ENCODE measurements around the gene FAM184A.
A peak's percentile ranks its signal among the peaks of the same experiment; 100 is the strongest.
"Not testable (repeated sequence)": the region's sequence is repeated elsewhere in the genome, so short reads cannot be mapped to it uniquely, and the experiment has no call there.

The FAM184A gene

DNA sequence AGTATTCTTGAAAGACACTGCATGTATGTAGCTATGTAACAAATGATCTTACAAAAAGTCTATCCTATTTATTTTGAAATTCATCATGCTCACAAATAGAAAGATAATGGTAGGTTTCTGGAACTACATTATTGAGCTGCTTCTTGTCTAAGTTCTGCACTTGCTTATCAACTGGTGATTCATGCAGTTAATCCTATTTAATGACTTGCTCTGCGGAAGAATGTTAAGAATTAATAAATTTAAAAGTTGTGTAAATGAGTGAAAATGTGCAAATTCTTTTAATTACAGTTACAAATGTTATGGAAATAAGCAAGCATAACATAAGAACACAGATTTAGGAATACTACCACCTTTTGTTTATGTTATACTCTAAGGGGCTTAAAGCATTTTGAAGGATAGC is 76.4 kb downstream of the FAM184A start:
- no peaks in the 10 kb centered on the region for H3K27me3 ChIP-seq (ENCODE audit: low read depth)
- no peaks in the 10 kb centered on the region for H3K9me3 ChIP-seq
- in situ Hi-C loops (cut with MboI; ENCODE audit: low sequenced_read_pairs) = no loop called here
- DNase-seq (ENCODE audit: low spot score in 2 of 2) = peak in 1 of 2 experiments; percentile 86
- H3K4me3 ChIP-seq = no peak overlapping the region
- no peaks in the 10 kb centered on the region for H3K36me3 ChIP-seq (replicated peaks)
- H3K4me1 ChIP-seq = peaks cover 17% of the 10 kb centered on the region

DNA sequence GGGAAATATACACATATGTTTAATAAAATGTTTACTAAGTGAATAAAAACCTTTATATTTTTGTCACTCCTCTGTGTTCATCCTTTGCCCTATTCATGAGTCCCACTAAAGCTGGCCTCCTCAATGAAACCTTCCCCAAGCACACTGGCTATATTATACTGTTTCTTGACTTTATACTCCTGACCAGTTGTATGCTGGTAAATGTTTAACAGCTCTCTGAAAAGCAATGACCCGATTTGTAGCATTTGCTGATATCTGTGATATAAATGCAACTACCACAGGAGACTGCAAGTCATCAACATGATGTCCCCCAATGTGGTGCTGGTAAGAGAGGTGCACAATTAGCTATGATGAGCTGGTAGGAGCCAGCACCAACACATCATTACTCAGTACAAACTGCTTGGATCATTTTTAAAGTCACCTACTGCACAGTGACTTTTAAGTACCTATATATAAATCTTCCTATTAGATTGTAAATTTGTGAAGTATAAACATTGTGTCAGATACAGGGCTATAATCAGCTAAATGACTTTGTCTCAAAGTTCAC is 78.9 kb downstream of the FAM184A start:
- Histone ChIP-seq H3K4me3 (no peak overlapping the region), H3K36me3 (replicated peaks) (no peaks in the 10 kb centered on the region), H3K4me1 (peaks cover 17% of the 10 kb centered on the region), H3K27me3 (ENCODE audit: low read depth) (no peaks in the 10 kb centered on the region), H3K9me3 (no peaks in the 10 kb centered on the region)
- no peak for DNase-seq (ENCODE audit: low spot score in 2 of 2)
- in situ Hi-C loops (cut with MboI; ENCODE audit: low sequenced_read_pairs) = no loop called here

DNA sequence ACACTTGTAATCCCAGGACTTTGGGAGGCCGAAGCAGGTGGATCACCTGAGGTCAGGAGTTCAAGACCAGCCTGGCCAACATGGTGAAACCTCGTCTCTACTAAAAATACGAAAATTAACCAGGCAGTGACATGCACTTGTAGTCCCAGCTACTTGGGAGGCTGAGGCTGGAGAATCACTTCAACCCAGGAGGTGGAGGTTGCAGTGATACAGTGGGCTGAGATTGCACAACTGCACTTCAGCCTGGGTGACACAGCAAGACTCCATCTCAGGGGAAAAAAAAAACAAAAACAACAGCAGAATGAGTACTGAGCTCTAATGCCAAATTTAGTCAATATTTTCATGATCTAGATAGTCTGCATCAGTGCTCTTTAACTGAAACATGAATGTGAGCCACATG is 81.0 kb downstream of the FAM184A start:
- H3K27me3 ChIP-seq (ENCODE audit: low read depth); in situ Hi-C loops (cut with MboI; ENCODE audit: low sequenced_read_pairs); H3K4me1 ChIP-seq; H3K4me3 ChIP-seq; DNase-seq (ENCODE audit: low spot score in 2 of 2); H3K9me3 ChIP-seq; H3K36me3 ChIP-seq (replicated peaks): not testable (repeated sequence)

DNA sequence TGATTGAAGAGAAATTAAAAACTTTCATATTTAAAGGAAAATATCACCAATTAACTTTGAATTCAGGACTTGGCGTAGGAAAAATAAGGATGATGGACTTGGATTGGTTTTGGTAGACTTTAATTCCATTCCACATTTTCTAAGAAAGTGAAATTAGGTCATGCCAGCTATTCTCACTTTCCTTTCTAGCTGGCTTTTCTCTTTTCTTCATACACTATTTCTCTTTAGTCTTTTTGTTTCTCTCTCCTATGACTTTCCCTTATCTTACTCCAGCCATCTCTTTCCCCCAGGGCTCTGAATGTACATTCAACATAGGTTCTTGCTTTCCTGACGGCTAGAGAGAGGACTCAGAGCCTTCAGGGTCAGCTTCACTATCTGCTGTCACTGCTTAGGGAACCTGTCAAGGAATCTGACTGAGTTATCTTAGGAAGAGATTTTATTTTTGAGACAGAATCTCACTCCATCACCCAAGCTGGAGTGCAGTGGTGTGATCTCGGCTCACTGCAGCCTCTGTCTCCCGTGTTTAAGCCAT is 82.1 kb downstream of the FAM184A start:
- in situ Hi-C loops (cut with MboI; ENCODE audit: low sequenced_read_pairs) = no loop called here
- no peak overlapping the region for H3K4me3 ChIP-seq
- H3K36me3 ChIP-seq (replicated peaks) = no peaks in the 10 kb centered on the region
- no peaks in the 10 kb centered on the region; the same call in 1 of the 2 replicates for H3K4me1 ChIP-seq
- no peak for DNase-seq (ENCODE audit: low spot score in 2 of 2)
- no peaks in the 10 kb centered on the region for H3K27me3 ChIP-seq (ENCODE audit: low read depth)
- H3K9me3 ChIP-seq = no peaks in the 10 kb centered on the region

DNA sequence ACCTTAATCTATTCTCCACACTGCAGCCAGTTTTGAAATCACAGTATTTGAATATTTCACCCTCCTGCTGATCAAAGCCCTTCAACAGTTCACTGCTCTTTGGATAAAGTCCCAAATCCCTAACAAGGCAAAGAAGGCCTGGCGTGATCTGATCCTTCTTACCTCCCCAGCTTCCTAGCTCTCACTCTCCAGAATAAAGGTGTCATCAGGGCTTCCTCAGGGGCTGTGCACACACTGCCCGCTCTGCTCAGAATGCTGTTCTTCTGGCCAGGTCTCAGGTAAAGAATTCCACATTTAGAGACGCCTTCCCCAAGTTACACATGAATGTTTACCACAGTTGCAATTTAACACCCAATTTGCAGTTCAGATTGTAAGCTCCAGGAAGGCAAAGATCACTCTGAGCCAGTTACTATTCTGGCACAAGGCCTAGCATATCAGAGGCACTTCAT is 84.6 kb downstream of the FAM184A start:
- Histone ChIP-seq H3K4me1 (no peaks in the 10 kb centered on the region), H3K9me3 (no peaks in the 10 kb centered on the region), H3K4me3 (no peak overlapping the region), H3K27me3 (ENCODE audit: low read depth) (no peaks in the 10 kb centered on the region), H3K36me3 (replicated peaks) (no peaks in the 10 kb centered on the region)
- in situ Hi-C loops (cut with MboI; ENCODE audit: low sequenced_read_pairs) = no loop called here
- DNase-seq (ENCODE audit: low spot score in 2 of 2) = no peak

DNA sequence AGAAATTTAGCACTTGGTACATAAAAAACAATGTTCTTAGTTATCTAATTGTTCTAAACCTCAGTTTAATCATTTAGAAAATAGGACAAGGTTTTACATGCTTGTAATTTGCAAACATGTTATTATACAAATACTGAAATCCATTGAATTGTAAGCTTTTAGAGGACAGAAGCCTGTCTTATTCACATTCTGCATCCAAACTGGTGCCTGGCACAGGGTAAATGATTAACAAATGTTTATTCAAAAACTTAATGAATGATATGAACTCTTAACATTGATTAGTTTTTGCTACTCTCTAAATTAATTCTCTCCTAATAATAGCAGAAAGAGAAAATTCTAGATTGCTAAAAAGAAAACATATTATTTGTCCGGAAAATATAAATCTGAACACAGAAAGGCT is 85.1 kb downstream of the FAM184A start:
- DNase-seq (ENCODE audit: low spot score in 2 of 2) = no peak
- in situ Hi-C loops (cut with MboI; ENCODE audit: low sequenced_read_pairs) = no loop called here
- Histone ChIP-seq H3K27me3 (ENCODE audit: low read depth) (no peaks in the 10 kb centered on the region), H3K36me3 (replicated peaks) (no peaks in the 10 kb centered on the region), H3K9me3 (no peaks in the 10 kb centered on the region), H3K4me1 (no peaks in the 10 kb centered on the region), H3K4me3 (no peak overlapping the region)

DNA sequence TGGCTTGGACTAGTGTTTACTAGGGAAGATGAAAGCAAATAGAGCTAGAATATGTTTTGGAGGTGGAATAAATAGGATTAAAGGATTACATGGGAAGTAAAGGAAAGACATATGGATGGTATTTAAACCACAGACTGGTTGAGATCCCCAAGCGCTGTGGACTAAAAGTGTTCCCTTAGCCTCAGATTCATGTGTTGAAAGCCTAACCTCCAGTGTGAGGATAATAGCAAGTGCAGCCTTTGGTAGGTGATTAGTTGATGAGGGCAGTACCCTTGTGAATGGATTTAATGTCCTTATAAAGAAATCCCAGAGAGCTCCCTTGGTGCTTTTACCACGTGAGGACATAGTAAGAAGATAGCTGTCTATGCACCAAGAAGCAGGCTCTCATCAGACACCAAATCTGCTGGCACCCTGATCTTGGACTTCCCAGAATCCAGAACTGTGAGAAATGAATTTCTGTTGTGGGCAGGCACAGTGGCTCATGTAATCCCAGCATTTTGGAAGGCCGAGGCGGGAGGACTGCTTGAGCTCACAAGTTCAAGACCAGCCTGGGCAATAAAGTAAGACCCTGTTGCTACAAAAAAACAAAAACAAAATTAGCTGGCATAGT is 86.2 kb downstream of the FAM184A start:
- H3K4me1 ChIP-seq = no peaks in the 10 kb centered on the region
- no peak overlapping the region for H3K4me3 ChIP-seq
- H3K9me3 ChIP-seq = no peaks in the 10 kb centered on the region
- H3K36me3 ChIP-seq (replicated peaks) = no peaks in the 10 kb centered on the region
- in situ Hi-C loops (cut with MboI; ENCODE audit: low sequenced_read_pairs) = no loop called here
- no peak for DNase-seq (ENCODE audit: low spot score in 2 of 2)
- no peaks in the 10 kb centered on the region for H3K27me3 ChIP-seq (ENCODE audit: low read depth)

DNA sequence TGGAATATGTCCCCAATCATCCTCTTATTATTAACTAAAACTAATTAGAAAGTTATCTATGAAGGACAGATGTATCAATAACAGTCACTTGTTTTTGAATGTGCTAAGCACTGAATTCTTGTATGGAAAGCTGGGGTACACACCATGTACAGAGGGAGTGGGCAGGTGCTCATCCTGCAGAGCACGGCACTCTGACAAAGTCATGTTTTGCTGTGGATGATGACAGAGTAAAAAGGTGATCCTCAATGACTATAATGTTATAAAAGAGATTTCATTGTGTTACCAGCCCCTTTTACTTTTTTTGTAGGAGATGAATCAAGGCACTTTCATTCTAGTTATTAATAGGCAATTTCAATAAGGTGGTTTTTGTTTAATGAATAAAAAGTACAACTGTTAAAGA is 92.2 kb downstream of the FAM184A start:
- Histone ChIP-seq H3K9me3 (no peaks in the 10 kb centered on the region), H3K4me1 (peaks cover 10% of the 10 kb centered on the region), H3K36me3 (replicated peaks) (no peaks in the 10 kb centered on the region), H3K4me3 (no peak overlapping the region), H3K27me3 (ENCODE audit: low read depth) (no peaks in the 10 kb centered on the region)
- in situ Hi-C loops (cut with MboI; ENCODE audit: low sequenced_read_pairs) = no loop called here
- no peak for DNase-seq (ENCODE audit: low spot score in 2 of 2)

DNA sequence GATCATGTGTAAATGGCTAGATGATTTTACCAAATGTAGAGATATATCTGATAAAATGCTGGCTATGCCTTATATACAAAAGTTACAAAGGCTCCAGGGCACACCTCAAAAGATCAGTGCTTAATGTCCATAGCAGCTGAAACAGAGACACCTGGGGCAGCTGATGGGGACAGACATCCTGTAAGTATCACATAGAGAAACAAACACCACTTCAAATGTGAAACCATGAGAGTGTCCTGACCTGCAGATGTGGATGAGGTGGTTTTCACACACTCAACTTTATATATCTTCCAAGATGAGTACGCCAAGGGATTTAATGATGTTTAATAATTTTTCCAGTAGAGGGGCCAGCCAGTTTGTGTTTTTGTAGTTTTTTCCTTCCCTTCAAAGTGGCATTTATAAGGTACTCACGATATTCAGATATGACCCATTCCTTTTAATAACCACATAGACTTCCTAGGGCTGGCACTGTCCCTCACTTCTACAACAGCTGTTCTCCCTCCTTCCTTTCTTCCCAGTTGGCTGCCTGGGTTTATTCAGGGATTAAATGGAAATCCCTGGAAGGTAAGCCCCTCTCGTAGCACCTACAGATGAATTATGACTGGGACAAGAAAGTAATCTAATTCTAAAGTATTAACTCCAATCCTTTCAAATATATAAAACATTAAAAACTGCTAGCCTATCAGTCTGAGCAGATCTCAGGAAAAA is 93.2 kb downstream of the FAM184A start:
- no peak for DNase-seq (ENCODE audit: low spot score in 2 of 2)
- Histone ChIP-seq H3K36me3 (replicated peaks) (no peaks in the 10 kb centered on the region), H3K27me3 (ENCODE audit: low read depth) (no peaks in the 10 kb centered on the region), H3K4me3 (no peak overlapping the region), H3K4me1 (peaks cover 10% of the 10 kb centered on the region), H3K9me3 (no peaks in the 10 kb centered on the region)
- in situ Hi-C loops (cut with MboI; ENCODE audit: low sequenced_read_pairs) = no loop called here

DNA sequence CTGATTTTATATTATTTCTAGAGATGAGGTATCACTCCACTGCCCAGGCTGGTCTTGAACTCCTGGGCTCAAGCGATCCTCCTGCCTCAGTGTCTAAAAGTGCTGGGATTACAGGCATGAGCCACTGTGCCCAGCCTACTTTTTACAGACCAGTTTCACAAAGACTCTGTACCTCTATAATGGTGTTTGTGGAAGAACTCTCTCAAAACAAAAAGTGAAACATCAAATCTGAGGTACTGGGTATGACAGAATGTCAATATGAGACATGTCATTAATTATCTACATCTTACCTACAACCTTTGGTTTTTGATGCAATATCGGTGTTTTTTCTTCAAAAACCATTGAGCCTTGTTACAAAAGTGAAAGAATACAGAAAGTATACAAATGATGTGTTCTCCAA is 94.1 kb downstream of the FAM184A start:
- DNase-seq (ENCODE audit: low spot score in 2 of 2) = no peak
- Histone ChIP-seq H3K9me3 (no peaks in the 10 kb centered on the region), H3K36me3 (replicated peaks) (no peaks in the 10 kb centered on the region), H3K27me3 (ENCODE audit: low read depth) (no peaks in the 10 kb centered on the region), H3K4me1 (peaks cover 10% of the 10 kb centered on the region), H3K4me3 (no peak overlapping the region)
- in situ Hi-C loops (cut with MboI; ENCODE audit: low sequenced_read_pairs) = no loop called here

DNA sequence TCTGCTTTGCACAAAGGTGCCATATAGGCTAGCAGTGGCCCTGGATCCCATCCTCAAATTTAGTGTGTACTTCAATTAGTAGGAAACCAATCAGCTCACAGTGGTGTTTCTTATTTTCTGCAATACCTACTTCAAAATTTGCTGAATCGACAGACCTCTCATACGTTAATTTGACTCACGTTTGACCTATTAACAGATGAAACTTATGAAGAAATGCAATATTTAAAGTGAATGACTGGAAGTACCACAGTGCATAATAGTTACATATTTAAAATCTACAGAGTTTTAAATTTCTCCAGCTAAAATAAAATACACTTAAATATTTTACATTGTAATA is 95.9 kb downstream of the FAM184A start:
- Histone ChIP-seq H3K9me3 (no peaks in the 10 kb centered on the region), H3K36me3 (replicated peaks) (0 out of 2 replicates have a peak, but pooled peaks cover 3% of the 10 kb centered on the region), H3K4me3 (no peak overlapping the region), H3K4me1 (peaks cover 10% of the 10 kb centered on the region), H3K27me3 (ENCODE audit: low read depth) (no peaks in the 10 kb centered on the region)
- in situ Hi-C loops (cut with MboI; ENCODE audit: low sequenced_read_pairs) = no loop called here
- no peak for DNase-seq (ENCODE audit: low spot score in 2 of 2)

DNA sequence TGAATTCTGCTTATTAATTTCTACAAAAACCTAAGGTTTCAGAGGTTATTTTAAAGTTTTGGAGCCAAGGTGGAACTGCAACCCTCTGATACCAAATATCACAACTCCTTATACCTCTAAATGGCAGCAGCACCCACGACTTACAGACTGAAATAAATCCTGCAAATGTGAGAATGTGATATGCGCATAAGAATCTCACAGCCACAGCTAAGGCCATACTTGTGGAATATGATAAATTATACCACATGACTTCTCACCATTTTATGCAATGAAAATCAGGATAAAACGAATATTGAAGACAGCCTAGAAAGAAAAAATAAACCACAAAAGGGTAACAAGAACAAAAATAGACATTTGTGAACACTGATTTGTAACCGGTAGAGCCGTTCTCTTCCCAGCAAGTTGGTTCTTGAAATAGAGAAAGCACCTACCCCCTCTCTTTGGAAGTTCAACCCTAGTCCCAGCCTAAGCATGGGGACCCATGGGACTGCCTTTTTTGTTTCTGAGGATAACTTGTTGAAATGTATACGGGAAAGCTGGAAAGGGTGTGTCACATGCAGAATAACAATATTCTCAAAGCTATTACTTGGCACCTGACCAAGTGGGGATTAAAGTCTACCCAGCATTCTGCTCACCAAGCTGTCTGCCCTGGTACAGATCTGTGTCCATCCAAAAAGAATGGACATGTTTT is 96.4 kb downstream of the FAM184A start:
- peaks cover 10% of the 10 kb centered on the region for H3K4me1 ChIP-seq
- no peak overlapping the region for H3K4me3 ChIP-seq
- in situ Hi-C loops (cut with MboI; ENCODE audit: low sequenced_read_pairs) = no loop called here
- H3K27me3 ChIP-seq (ENCODE audit: low read depth) = no peaks in the 10 kb centered on the region
- peak; percentile 76 to 85 for DNase-seq (ENCODE audit: low spot score in 2 of 2)
- H3K36me3 ChIP-seq (replicated peaks) = 0 out of 2 replicates have a peak, but pooled peaks cover 3% of the 10 kb centered on the region
- H3K9me3 ChIP-seq = no peaks in the 10 kb centered on the region

DNA sequence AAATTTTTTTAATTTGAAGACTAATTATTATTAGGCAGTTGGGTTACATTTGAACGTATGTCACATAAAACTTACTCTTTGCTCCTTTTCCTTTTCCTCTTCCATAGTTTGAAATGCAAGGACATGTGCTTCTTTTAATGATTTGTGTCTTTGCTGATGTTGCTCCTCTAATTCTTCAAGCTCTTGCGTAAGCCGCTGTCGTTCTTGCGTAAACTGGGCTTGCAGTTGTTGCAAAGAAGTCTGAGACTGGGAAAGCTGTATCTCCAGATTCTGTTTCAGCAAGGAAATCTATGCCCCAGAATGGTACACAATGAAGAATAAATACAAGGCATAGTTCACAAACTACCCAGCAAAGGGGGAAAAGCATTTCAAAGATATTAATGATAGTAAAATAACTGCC is 98.4 kb downstream of the FAM184A start:
- in situ Hi-C loops (cut with MboI; ENCODE audit: low sequenced_read_pairs) = no loop called here
- no peak for DNase-seq (ENCODE audit: low spot score in 2 of 2)
- no peak overlapping the region for H3K4me3 ChIP-seq
- 0 out of 2 replicates have a peak, but pooled peaks cover 3% of the 10 kb centered on the region for H3K36me3 ChIP-seq (replicated peaks)
- H3K9me3 ChIP-seq = no peaks in the 10 kb centered on the region
- no peaks in the 10 kb centered on the region for H3K27me3 ChIP-seq (ENCODE audit: low read depth)
- H3K4me1 ChIP-seq = peaks cover 10% of the 10 kb centered on the region

DNA sequence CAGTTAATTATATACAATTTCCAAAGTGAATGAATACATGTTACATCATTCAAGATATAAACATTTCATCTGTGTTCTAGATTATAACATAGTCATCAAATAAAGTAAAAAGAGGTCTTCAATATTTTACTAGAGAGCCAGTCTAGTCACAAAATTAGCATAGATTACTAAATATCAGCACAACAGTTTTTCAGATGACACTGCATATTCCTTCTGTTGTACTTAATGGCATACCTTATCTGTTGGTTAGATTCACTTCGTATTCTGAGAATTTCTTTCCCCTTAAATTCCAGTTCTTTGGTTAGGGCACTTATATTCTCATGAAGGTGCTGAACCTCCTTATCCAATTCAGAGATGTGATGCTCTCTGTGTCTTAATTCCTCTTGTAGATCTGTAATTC is 103.7 kb downstream of the FAM184A start:
- Histone ChIP-seq H3K27me3 (ENCODE audit: low read depth) (no peaks in the 10 kb centered on the region), H3K9me3 (no peaks in the 10 kb centered on the region), H3K36me3 (replicated peaks) (0 out of 2 replicates have a peak, but pooled peaks cover 3% of the 10 kb centered on the region), H3K4me1 (peaks cover 5% of the 10 kb centered on the region), H3K4me3 (no peak overlapping the region)
- DNase-seq (ENCODE audit: low spot score in 2 of 2) = no peak
- in situ Hi-C loops (cut with MboI; ENCODE audit: low sequenced_read_pairs) = loop anchor here (10.0 kb wide), 1 partner anchor 140 kb away; no protein-coding TSS in a partner anchor
